ENCODE results near the gene PLP1. TPM values are rescaled to one million over a fixed set of nuclear protein-coding genes. Genes with fewer than 3 reads are reported as not detected.
"Not testable (repeated sequence)": the region's sequence is repeated elsewhere in the genome, so short reads cannot be mapped to it uniquely, and the experiment has no call there.

Gene PLP1
- total RNA-seq, 5 donors from 2014 or later (not counting 1 experiment from before 2014, with no cell fraction given), result not detected

DNA sequence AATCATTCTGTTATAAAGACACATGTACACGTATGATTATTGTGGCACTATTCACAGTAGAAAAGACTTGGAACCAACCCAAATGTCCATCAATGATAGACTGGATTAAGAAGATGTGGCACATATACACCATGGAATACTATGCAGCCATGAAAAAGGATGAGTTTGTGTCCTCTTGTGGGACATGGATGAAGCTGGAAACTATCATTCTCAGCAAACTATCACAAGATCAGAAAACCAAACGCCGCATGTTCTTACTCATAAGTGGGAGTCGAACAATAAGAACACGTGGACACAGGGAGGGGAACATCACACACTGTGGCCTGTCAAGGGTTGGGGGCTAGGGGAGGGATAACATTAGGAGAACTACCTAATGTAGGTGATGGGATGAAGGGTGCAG, 40.5 kb downstream of the PLP1 start:
- H3K27me3 ChIP-seq (replicated peaks in 1 of 2; ENCODE audit: control insufficient read depth in 2 of 2, extremely low read depth in 1 of 2, insufficient read depth in 2 of 2, low read length in 1 of 2); H3K4me1 ChIP-seq (ENCODE audit: control insufficient read depth in 1 of 2, extremely low read depth in 1 of 2, insufficient read depth in 2 of 2, low read length in 2 of 2); H3K27ac Mint-ChIP-seq; H3K4me3 Mint-ChIP-seq; H3K9me3 ChIP-seq; H3K4me3 ChIP-seq (ENCODE audit: control insufficient read depth in 1 of 2, extremely low read depth in 1 of 2, low read length in 1 of 2); H3K36me3 Mint-ChIP-seq; DNase-seq; H3K9me3 Mint-ChIP-seq; H3K27ac ChIP-seq (ENCODE audit: low read length); H3K4me1 Mint-ChIP-seq; ATAC-seq (replicated peaks in 1 of 4); H3K36me3 ChIP-seq (ENCODE audit: control insufficient read depth in 2 of 2, extremely low read depth in 1 of 2, insufficient read depth in 1 of 2, low read length in 1 of 2): not testable (repeated sequence)
- POLR2A ChIA-PET, result interaction anchor here in 1 of 2 donors (0.6 kb wide), 1 partner anchor 283 kb away, joined by 3 read pairs; no protein-coding TSS in a partner anchor
- CTCF ChIA-PET, result interaction anchor here (0.6 to 1.6 kb wide), 3 partner anchors 162 to 284 kb away, joined by 3 to 5 read pairs (median 3); no protein-coding TSS in a partner anchor
- peaks cover 2 to 19% of the 10 kb centered on the region in 2 donors for H3K27me3 Mint-ChIP-seq
- WGBS (ENCODE audit: insufficient coverage), result no CpG with 5 or more reads among the region's 5 CpGs

DNA sequence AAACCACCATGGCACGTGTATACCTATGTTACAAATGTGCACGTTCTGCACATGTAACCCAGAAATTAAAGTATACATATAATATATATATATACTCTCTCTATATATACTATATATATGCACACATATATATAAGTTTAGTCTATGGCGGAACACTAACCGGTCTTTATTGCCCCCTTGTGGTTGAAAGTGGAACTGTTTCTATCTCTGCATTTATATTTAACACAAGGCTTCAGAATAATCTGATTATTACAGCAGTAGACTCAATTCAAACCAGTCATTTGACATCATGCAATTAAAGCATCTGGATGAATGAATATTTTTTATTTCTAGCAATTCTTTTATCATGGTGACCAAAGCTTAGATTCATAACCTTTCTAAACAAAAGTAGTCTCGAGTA, 40.9 kb downstream of the PLP1 start:
- Mint-ChIP-seq H3K4me3 (no peak overlapping the region), H3K4me1 (no peaks in the 10 kb centered on the region), H3K9me3 (no peaks in the 10 kb centered on the region), H3K36me3 (no peaks in the 10 kb centered on the region), H3K27me3 (peaks cover 2 to 19% of the 10 kb centered on the region in 2 donors), H3K27ac (no peak overlapping the region)
- ChIA-PET POLR2A (no interaction called here), CTCF (interaction anchor here (0.6 to 1.6 kb wide), 3 partner anchors 163 to 285 kb away, joined by 3 to 5 read pairs (median 3); no protein-coding TSS in a partner anchor)
- ATAC-seq (replicated peaks in 1 of 4) (peak in 3 of 4 experiments; percentile 45 to 57 (median 54)), DNase-seq (peak in 6 of 35 experiments; percentile 2 to 71 (median 14))
- H3K4me3 ChIP-seq (ENCODE audit: control insufficient read depth in 1 of 2, extremely low read depth in 1 of 2, low read length in 1 of 2), result no peak overlapping the region
- no peaks in the 10 kb centered on the region for H3K27me3 ChIP-seq (replicated peaks in 1 of 2; ENCODE audit: control insufficient read depth in 2 of 2, extremely low read depth in 1 of 2, insufficient read depth in 2 of 2, low read length in 1 of 2)
- H3K4me1 ChIP-seq (ENCODE audit: control insufficient read depth in 1 of 2, extremely low read depth in 1 of 2, insufficient read depth in 2 of 2, low read length in 2 of 2), result no peaks in the 10 kb centered on the region
- WGBS (ENCODE audit: insufficient coverage), result no CpG with 5 or more reads among the region's 5 CpGs
- no peaks in the 10 kb centered on the region for H3K36me3 ChIP-seq (ENCODE audit: control insufficient read depth in 2 of 2, extremely low read depth in 1 of 2, insufficient read depth in 1 of 2, low read length in 1 of 2)
- H3K27ac ChIP-seq (ENCODE audit: low read length), result no peak overlapping the region
- no peaks in the 10 kb centered on the region for H3K9me3 ChIP-seq

DNA sequence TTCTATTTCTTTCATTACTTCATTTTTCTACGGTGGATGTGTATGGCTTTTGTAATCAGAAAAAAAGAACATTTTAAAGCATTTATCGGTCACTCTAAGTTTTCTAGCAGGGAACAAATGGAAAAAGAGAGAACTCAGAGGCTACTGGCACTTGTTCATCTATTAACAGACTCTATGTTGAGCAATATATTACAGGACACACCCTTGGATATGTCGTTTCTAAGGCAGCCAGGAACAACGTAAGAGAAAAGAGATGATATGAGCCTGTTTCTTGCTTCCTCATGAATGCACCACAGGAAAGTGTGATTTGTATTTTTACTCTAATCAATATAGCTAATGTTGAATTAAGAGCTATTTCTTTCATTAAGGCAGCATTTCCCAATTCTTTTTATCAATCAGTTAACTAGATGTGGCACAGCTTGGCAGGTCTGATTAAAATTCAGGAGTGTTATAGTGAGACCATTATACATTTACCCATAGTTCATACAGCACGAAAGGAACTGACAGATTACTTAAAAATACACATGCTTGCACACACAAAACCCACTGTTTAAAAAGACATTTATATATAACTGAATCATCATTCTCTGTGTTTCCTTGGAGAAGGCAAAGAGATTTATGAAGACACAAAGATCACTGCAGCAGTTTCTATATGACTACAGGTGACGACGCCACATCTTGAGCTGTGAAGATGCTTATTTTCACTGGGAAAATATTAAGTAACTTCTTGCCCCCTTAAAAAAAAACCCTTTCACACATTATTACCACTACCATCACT, 42.4 kb downstream of the PLP1 start:
- Histone ChIP-seq H3K27ac (ENCODE audit: low read length) (no peak overlapping the region), H3K27me3 (replicated peaks in 1 of 2; ENCODE audit: control insufficient read depth in 2 of 2, extremely low read depth in 1 of 2, insufficient read depth in 2 of 2, low read length in 1 of 2) (no peaks in the 10 kb centered on the region), H3K36me3 (ENCODE audit: control insufficient read depth in 2 of 2, extremely low read depth in 1 of 2, insufficient read depth in 1 of 2, low read length in 1 of 2) (no peaks in the 10 kb centered on the region), H3K4me3 (ENCODE audit: control insufficient read depth in 1 of 2, extremely low read depth in 1 of 2, low read length in 1 of 2) (no peak overlapping the region), H3K4me1 (ENCODE audit: control insufficient read depth in 1 of 2, extremely low read depth in 1 of 2, insufficient read depth in 2 of 2, low read length in 2 of 2) (no peaks in the 10 kb centered on the region), H3K9me3 (no peaks in the 10 kb centered on the region)
- Mint-ChIP-seq H3K4me3 (no peak overlapping the region), H3K27me3 (peaks cover 2 to 12% of the 10 kb centered on the region in 2 donors), H3K4me1 (no peaks in the 10 kb centered on the region), H3K27ac (no peak overlapping the region), H3K9me3 (no peaks in the 10 kb centered on the region), H3K36me3 (no peaks in the 10 kb centered on the region)
- ATAC-seq (replicated peaks in 1 of 4), result no peak
- POLR2A ChIA-PET, result no interaction called here
- CTCF ChIA-PET, result interaction anchor here (0.6 to 1.2 kb wide), 4 partner anchors 10 to 286 kb away, joined by 3 to 7 read pairs (median 3); no protein-coding TSS in a partner anchor
- no CpG with 5 or more reads among the region's 7 CpGs for WGBS (ENCODE audit: insufficient coverage)
- DNase-seq, result no peak

DNA sequence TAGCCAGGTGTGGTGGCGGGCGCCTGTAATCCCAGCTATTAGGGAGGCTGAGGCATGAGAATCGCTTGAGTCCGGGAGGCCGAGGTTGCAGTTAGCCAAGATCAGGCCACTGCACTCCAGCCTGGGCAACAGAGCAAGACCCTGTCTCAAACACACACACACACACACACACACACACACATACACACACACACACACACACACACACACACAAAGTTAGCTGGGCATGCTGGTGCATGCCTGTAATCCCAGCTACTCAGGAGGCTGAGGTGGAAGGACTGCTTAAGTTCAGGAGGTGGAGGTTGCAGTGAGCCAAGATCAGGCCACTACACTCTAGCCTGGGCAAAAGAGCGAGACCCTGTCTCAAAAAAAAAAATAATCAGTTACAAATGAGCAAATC, 44.2 kb downstream of the PLP1 start:
- H3K27me3 Mint-ChIP-seq; H3K4me1 Mint-ChIP-seq; H3K4me1 ChIP-seq (ENCODE audit: control insufficient read depth in 1 of 2, extremely low read depth in 1 of 2, insufficient read depth in 2 of 2, low read length in 2 of 2); H3K36me3 Mint-ChIP-seq; POLR2A ChIA-PET; H3K27me3 ChIP-seq (replicated peaks in 1 of 2; ENCODE audit: control insufficient read depth in 2 of 2, extremely low read depth in 1 of 2, insufficient read depth in 2 of 2, low read length in 1 of 2); CTCF ChIA-PET; DNase-seq; H3K9me3 ChIP-seq; H3K27ac Mint-ChIP-seq; H3K36me3 ChIP-seq (ENCODE audit: control insufficient read depth in 2 of 2, extremely low read depth in 1 of 2, insufficient read depth in 1 of 2, low read length in 1 of 2); H3K4me3 Mint-ChIP-seq; H3K4me3 ChIP-seq (ENCODE audit: control insufficient read depth in 1 of 2, extremely low read depth in 1 of 2, low read length in 1 of 2); H3K27ac ChIP-seq (ENCODE audit: low read length); H3K9me3 Mint-ChIP-seq; ATAC-seq (replicated peaks in 1 of 4): not testable (repeated sequence)
- no CpG with 5 or more reads among the region's 6 CpGs for WGBS (ENCODE audit: insufficient coverage)

DNA sequence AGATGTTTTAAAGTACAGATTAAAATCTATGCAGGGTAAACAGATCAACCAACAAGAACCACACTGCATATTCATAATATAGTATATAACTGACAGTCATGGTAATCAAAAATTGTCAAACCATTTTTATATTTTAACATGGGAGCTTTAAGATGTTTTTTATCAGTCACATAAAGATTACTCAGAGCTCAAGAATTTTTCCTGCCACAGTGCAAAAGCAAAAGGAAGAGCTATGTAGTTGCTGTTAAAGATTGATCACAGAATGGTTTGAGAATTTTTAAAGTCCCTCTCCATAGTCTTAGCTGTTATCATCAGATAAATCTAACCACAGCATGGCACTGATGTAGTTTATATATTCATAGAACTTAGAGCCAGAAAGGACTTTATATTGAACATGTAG, 47.0 kb downstream of the PLP1 start:
- no peak overlapping the region for H3K27ac Mint-ChIP-seq
- no peaks in the 10 kb centered on the region for H3K36me3 Mint-ChIP-seq
- no peak for DNase-seq
- no peak overlapping the region for H3K4me3 ChIP-seq (ENCODE audit: control insufficient read depth in 1 of 2, extremely low read depth in 1 of 2, low read length in 1 of 2)
- no peaks in the 10 kb centered on the region for H3K9me3 ChIP-seq
- H3K27me3 Mint-ChIP-seq, result peaks cover 0 to 8% of the 10 kb centered on the region in 2 donors
- H3K27ac ChIP-seq (ENCODE audit: low read length), result no peak overlapping the region
- no peaks in the 10 kb centered on the region for H3K9me3 Mint-ChIP-seq
- no peak for ATAC-seq (replicated peaks in 1 of 4)
- CTCF ChIA-PET, result interaction anchor here in 1 of 2 donors (1.2 kb wide), 1 partner anchor 9 kb away, joined by 3 read pairs; no protein-coding TSS in a partner anchor
- no peaks in the 10 kb centered on the region for H3K27me3 ChIP-seq (replicated peaks in 1 of 2; ENCODE audit: control insufficient read depth in 2 of 2, extremely low read depth in 1 of 2, insufficient read depth in 2 of 2, low read length in 1 of 2)
- no peaks in the 10 kb centered on the region for H3K4me1 ChIP-seq (ENCODE audit: control insufficient read depth in 1 of 2, extremely low read depth in 1 of 2, insufficient read depth in 2 of 2, low read length in 2 of 2)
- no peak overlapping the region for H3K4me3 Mint-ChIP-seq
- H3K4me1 Mint-ChIP-seq, result no peaks in the 10 kb centered on the region
- POLR2A ChIA-PET, result no interaction called here
- H3K36me3 ChIP-seq (ENCODE audit: control insufficient read depth in 2 of 2, extremely low read depth in 1 of 2, insufficient read depth in 1 of 2, low read length in 1 of 2), result no peaks in the 10 kb centered on the region

DNA sequence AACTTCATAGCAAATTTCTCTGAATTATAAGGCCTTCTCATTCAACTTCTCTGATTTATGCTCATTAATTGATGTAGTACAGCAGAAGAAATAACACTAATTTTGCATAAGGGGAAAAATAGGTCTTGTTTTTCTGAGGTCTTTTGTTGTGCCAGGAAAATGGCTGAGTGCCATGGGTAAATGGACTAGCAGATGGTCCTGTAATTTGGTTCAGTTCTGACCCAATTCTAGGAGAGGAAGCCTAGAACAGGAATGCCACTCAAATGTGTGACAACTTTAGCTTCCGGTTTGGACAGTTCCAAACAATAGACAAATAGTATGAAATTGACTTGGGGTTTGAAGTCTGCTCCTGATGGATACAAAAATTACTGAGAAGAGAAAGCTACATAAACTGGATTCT, 49.2 kb downstream of the PLP1 start:
- peaks cover 0 to 16% of the 10 kb centered on the region in 2 donors for H3K27me3 Mint-ChIP-seq
- H3K27ac Mint-ChIP-seq, result no peak overlapping the region
- H3K9me3 ChIP-seq, result no peaks in the 10 kb centered on the region
- H3K27ac ChIP-seq (ENCODE audit: low read length), result no peak overlapping the region
- CTCF ChIA-PET, result interaction anchor here in 1 of 2 donors (0.6 kb wide), 2 partner anchors 108 to 139 kb away, joined by 3 read pairs; no protein-coding TSS in a partner anchor
- H3K4me3 ChIP-seq (ENCODE audit: control insufficient read depth in 1 of 2, extremely low read depth in 1 of 2, low read length in 1 of 2), result no peak overlapping the region
- no peaks in the 10 kb centered on the region for H3K27me3 ChIP-seq (replicated peaks in 1 of 2; ENCODE audit: control insufficient read depth in 2 of 2, extremely low read depth in 1 of 2, insufficient read depth in 2 of 2, low read length in 1 of 2)
- no peaks in the 10 kb centered on the region for H3K36me3 Mint-ChIP-seq
- no peaks in the 10 kb centered on the region for H3K9me3 Mint-ChIP-seq
- ATAC-seq (replicated peaks in 1 of 4) (no peak), DNase-seq (no peak)
- H3K4me1 Mint-ChIP-seq, result no peaks in the 10 kb centered on the region
- H3K36me3 ChIP-seq (ENCODE audit: control insufficient read depth in 2 of 2, extremely low read depth in 1 of 2, insufficient read depth in 1 of 2, low read length in 1 of 2), result no peaks in the 10 kb centered on the region
- POLR2A ChIA-PET, result no interaction called here
- no peak overlapping the region for H3K4me3 Mint-ChIP-seq
- no CpG with 5 or more reads among the region's 1 CpG for WGBS (ENCODE audit: insufficient coverage)
- no peaks in the 10 kb centered on the region for H3K4me1 ChIP-seq (ENCODE audit: control insufficient read depth in 1 of 2, extremely low read depth in 1 of 2, insufficient read depth in 2 of 2, low read length in 2 of 2)
